Subcutaneous abdominal adipose tissue (tissue), 5 donors: Measurements from ENCODE around the gene ADIPOR2.

Experiments
- H3K27ac ChIP-seq: one replicate; pipeline ENCODE4 v1.7.0; 2013; ENCODE audit warnings: low read depth, mild to moderate bottlenecking, inconsistent platforms, low read length, moderate library complexity
- H3K27me3 ChIP-seq, 5 donors: one replicate each; pipeline ENCODE4 v1.7.0; 2013; ENCODE audit warnings: low read length in 5 of 5, inconsistent platforms in 1 of 5; ENCODE audit not compliant: control insufficient read depth in 5 of 5, insufficient read depth in 4 of 5
- H3K36me3 ChIP-seq, 5 donors: one replicate each; pipeline ENCODE4 v1.7.0; 2013; ENCODE audit warnings: low read length in 5 of 5; ENCODE audit not compliant: control insufficient read depth in 5 of 5, insufficient read depth in 5 of 5
- H3K4me1 ChIP-seq, 5 donors: one replicate each; pipeline ENCODE4 v1.7.0; 2013; ENCODE audit warnings: low read length in 5 of 5, mild to moderate bottlenecking in 3 of 5, moderate library complexity in 1 of 5; ENCODE audit not compliant: control insufficient read depth in 5 of 5, insufficient read depth in 5 of 5
- H3K4me3 ChIP-seq, 5 donors: one replicate each; pipeline ENCODE4 v1.7.0; 2013; ENCODE audit warnings: low read length in 5 of 5, low read depth in 1 of 5
- H3K9ac ChIP-seq, 5 donors: one replicate each; pipeline ENCODE4 v1.7.0; 2013; ENCODE audit warnings: low read length in 5 of 5, mild to moderate bottlenecking in 4 of 5, moderate library complexity in 3 of 5
- H3K9me3 ChIP-seq, 5 donors: one replicate each; pipeline ENCODE4 v1.7.0; 2013; ENCODE audit warnings: low read length in 5 of 5; ENCODE audit not compliant: control insufficient read depth in 5 of 5
- donor health status: healthy.
- donor health status: healthy.
- donor health status: healthy.
- donor health status: healthy.
- donor health status: healthy.

ADIPOR2 gene

DNA sequence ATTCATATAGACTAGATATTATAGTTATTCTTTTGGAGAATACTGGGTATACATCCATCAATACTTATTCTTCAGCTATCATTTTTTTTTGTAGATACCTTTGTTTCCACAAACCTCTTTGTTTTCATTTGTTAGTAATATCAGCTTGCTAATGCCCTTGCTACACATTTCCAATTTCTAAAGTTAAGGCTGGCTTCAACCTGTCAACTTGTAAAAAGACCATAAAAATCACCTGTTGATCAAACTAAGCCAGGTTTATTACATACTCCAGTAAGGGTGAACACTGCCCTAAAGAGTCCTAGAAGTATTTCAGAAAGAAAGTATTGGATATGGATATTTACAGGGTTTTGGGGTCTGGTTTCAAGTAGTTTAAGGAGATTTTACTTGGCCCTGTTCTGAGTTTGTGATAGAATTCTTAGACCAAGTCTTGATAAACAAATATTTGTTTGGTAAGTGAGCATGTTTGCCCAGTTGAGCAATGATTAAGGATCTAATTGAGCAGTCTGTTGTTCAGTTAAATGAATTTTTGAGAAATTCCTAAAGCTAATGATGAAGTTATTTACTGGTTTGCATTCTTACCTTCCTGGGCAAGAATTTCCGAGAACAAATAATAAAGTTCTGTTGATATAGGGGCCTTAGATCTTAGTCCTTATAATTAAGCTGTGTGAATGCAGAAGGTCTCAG is 76.7 kb downstream of the ADIPOR2 start:
- H3K9me3 ChIP-seq: no peaks in the 10 kb centered on the region
- no peaks in the 10 kb centered on the region for H3K27me3 ChIP-seq
- peaks cover 3 to 6% (median 4%) of the 10 kb centered on the region in 5 donors for H3K36me3 ChIP-seq
- H3K4me3 ChIP-seq: no peak overlapping the region
- peak overlapping the region in 1 of 5 donors; percentile 40 for H3K9ac ChIP-seq
- peak overlapping the region; percentile 42 for H3K27ac ChIP-seq
- peaks cover 0 to 20% (median 3%) of the 10 kb centered on the region in 5 donors for H3K4me1 ChIP-seq

- Histone ChIP-seq H3K4me1 (peaks cover 0 to 28% (median 3%) of the 10 kb centered on the region in 5 donors), H3K27ac (peak overlapping the region; percentile 42), H3K4me3 (no peak overlapping the region), H3K27me3 (no peaks in the 10 kb centered on the region), H3K9ac (no peak overlapping the region), H3K36me3 (peaks cover 6 to 10% (median 7%) of the 10 kb centered on the region in 5 donors), H3K9me3 (no peaks in the 10 kb centered on the region)
These were observed 77.7 kb downstream of the ADIPOR2 start for GRCh38 chr12:1768615-1769014.

GRCh38 chr12:1769809-1770494 is 79.1 kb downstream of the ADIPOR2 start:
- Histone ChIP-seq H3K27ac (peak overlapping the region; percentile 43), H3K4me3 (no peak overlapping the region), H3K4me1 (peaks cover 0 to 38% (median 13%) of the 10 kb centered on the region in 5 donors), H3K36me3 (peaks cover 8 to 13% (median 9%) of the 10 kb centered on the region in 5 donors), H3K27me3 (no peaks in the 10 kb centered on the region), H3K9ac (no peak overlapping the region), H3K9me3 (no peaks in the 10 kb centered on the region)

GRCh38 chr12:1773937-1774655 is 83.2 kb downstream of the ADIPOR2 start:
- H3K9ac ChIP-seq: peak overlapping the region in 1 of 5 donors; percentile 63
- no peaks in the 10 kb centered on the region for H3K27me3 ChIP-seq
- H3K36me3 ChIP-seq: peaks cover 9 to 13% (median 11%) of the 10 kb centered on the region in 5 donors
- peak overlapping the region; percentile 56 for H3K27ac ChIP-seq
- no peak overlapping the region for H3K4me3 ChIP-seq
- H3K9me3 ChIP-seq: no peaks in the 10 kb centered on the region
- peaks cover 0 to 54% (median 38%) of the 10 kb centered on the region in 5 donors for H3K4me1 ChIP-seq

DNA sequence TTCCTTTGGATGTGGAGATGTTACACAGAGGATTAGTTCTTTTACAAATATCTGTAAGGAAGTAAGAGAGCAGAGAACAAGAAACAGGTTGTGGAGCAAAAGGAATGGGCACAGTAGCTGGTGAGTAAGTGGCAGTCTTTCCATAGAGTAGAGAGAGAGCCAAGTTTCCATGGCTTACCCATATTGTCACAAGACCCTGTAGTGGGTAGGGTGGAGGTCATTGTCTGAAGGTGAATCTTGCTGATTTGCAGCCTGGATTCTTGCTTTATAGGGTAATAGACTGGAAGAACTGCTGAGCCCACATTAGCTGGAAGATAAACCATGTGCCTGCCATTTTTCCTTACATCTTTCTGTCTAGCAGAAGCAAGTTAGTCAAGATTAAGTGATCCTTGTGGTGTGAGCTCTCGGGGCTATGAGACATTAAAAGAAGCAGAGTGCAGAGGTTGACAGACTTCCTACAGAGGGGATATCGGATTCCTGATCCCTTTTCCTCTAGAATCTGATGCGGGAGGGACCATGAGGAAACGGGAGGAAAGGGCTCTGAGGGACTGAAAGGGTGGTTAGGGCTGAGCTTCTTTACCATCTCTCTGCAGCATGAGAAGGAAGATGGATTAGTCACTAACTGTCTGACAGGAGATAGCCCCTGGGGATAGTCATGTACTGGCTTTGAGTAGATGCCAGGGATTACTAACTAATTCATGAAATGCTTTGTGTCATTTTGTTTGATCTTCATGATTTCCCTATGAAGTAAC is 85.5 kb downstream of the ADIPOR2 start:
- no peak overlapping the region for H3K4me3 ChIP-seq
- H3K9me3 ChIP-seq: no peaks in the 10 kb centered on the region
- H3K4me1 ChIP-seq: peaks cover 0 to 57% (median 46%) of the 10 kb centered on the region in 5 donors
- no peaks in the 10 kb centered on the region for H3K27me3 ChIP-seq
- H3K27ac ChIP-seq: peak overlapping the region; percentile 89
- H3K36me3 ChIP-seq: peaks cover 3 to 20% (median 14%) of the 10 kb centered on the region in 5 donors
- H3K9ac ChIP-seq: peak overlapping the region in 2 of 5 donors; percentile 22 to 33

DNA sequence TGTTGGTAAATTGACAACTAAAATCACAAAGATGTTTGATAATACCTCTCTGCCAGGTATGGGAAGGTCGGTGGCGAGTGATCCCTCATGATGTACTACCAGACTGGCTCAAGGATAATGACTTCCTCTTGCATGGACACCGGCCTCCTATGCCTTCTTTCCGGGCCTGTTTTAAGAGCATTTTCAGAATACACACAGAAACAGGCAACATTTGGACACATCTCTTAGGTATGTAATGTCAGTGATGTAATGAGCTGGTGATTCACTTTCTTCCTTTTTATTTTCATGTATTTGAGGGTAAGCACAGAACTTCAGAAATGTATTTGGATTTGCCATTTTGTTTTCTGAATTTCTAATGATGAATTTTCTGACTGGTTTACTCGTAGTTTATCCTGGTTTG is 86.9 kb downstream of the ADIPOR2 start:
- H3K27me3 ChIP-seq: no peaks in the 10 kb centered on the region
- H3K36me3 ChIP-seq: peaks cover 6 to 25% (median 14%) of the 10 kb centered on the region in 5 donors
- H3K4me3 ChIP-seq: no peak overlapping the region
- no peak overlapping the region for H3K9ac ChIP-seq
- H3K27ac ChIP-seq: peak overlapping the region; percentile 76
- no peaks in the 10 kb centered on the region for H3K9me3 ChIP-seq
- peaks cover 0 to 57% (median 44%) of the 10 kb centered on the region in 5 donors for H3K4me1 ChIP-seq

GRCh38 chr12:1778911-1779310 is 88.0 kb downstream of the ADIPOR2 start:
- Histone ChIP-seq H3K9ac (no peak overlapping the region), H3K36me3 (peaks cover 9 to 23% (median 18%) of the 10 kb centered on the region in 5 donors), H3K4me1 (peaks cover 0 to 50% (median 37%) of the 10 kb centered on the region in 5 donors), H3K9me3 (no peaks in the 10 kb centered on the region), H3K27ac (peak overlapping the region; percentile 76), H3K27me3 (no peaks in the 10 kb centered on the region), H3K4me3 (no peak overlapping the region)

GRCh38 chr12:1779783-1780182 is 88.9 kb downstream of the ADIPOR2 start:
- peaks cover 0 to 42% (median 33%) of the 10 kb centered on the region in 5 donors for H3K4me1 ChIP-seq
- no peak overlapping the region for H3K4me3 ChIP-seq
- peak overlapping the region; percentile 76 for H3K27ac ChIP-seq
- H3K9me3 ChIP-seq: no peaks in the 10 kb centered on the region
- peaks cover 10 to 28% (median 23%) of the 10 kb centered on the region in 5 donors for H3K36me3 ChIP-seq
- H3K27me3 ChIP-seq: no peaks in the 10 kb centered on the region
- H3K9ac ChIP-seq: peak overlapping the region in 2 of 5 donors; percentile 28 to 66

DNA sequence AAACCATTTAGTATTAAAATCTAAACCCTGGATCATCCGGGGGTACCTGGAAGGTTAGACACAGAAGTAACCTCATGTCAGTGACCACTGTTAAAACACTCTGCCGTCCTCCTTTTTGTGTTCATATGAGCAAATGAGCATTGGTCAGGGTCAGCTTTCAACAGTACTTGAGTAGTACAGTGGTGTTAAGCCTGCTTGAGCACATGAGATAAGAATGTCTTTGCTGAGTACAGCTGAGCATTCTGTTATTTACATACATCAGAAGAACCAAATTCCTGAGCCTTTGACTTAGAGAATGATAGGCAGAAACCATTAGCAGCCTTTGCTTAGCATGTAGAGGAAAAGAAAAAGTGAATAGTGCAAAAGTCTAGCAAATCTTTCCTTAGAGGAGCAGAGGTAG is 90.9 kb downstream of the ADIPOR2 start:
- peaks cover 0 to 36% (median 31%) of the 10 kb centered on the region in 5 donors for H3K4me1 ChIP-seq

More for the DNA sequence above, 90.9 kb downstream of the ADIPOR2 start:
- no peaks in the 10 kb centered on the region for H3K9me3 ChIP-seq
- peaks cover 23 to 45% (median 30%) of the 10 kb centered on the region in 5 donors for H3K36me3 ChIP-seq
- H3K27me3 ChIP-seq: no peaks in the 10 kb centered on the region
- H3K4me3 ChIP-seq: no peak overlapping the region
- no peak overlapping the region for H3K9ac ChIP-seq
- peak overlapping the region; percentile 76 for H3K27ac ChIP-seq
